ENCODE measurements around the gene STX18.

GRCh38 chr4:4430492-4431195 is 111.2 kb downstream of the STX18 start:
- TF ChIP-seq POLR2A (IDR thresholded peaks at IDR 0.05; ENCODE audit: low read depth, low read length) = no peak
- no peak for TF ChIP-seq TAF1 (IDR thresholded peaks at IDR 0.05; ENCODE audit: low read depth, low read length)
- no peak for TF ChIP-seq POLR2AphosphoS5 (IDR thresholded peaks at IDR 0.05; ENCODE audit: low read depth, low read length)
- TF ChIP-seq PAX5 (IDR thresholded peaks at IDR 0.05; ENCODE audit: insufficient read depth, low read length, severe bottlenecking) = no peak
